Fibroblast of villous mesenchyme (primary cell): ENCODE results near the gene SPACA9. TPM values are rescaled to one million over a fixed set of nuclear protein-coding genes. Genes with fewer than 3 reads are reported as not detected.

Source experiments
- DNase-seq: peaks from one replicate; pipeline ENCODE4 v3.0.0-alpha.2; 2010; ENCODE audit warnings: low read depth
- H3K4me3 ChIP-seq: 2 replicates; pipeline ENCODE4 v1.5.1; 2011; ENCODE audit warnings: low read depth, mild to moderate bottlenecking, low read length
- CTCF ChIP-seq: IDR thresholded peaks from 2 replicates; pipeline ENCODE4 v1.5.1; 2012; ENCODE audit warnings: low read depth, mild to moderate bottlenecking, low read length; ENCODE audit not compliant: insufficient read depth
- total RNA-seq: library from RNA; depleted of rRNA; stranded (reverse); fragments of >200 nt; gene quantifications from 2 replicates; pipeline ENCODE4 v1.2.3, GENCODE V29; 2012

SPACA9 gene
- total RNA-seq, 1 donor = 2.2 TPM

- DNase-seq = peak; percentile 38
- TF ChIP-seq CTCF = no peak
- H3K4me3 ChIP-seq = no peak overlapping the region
Observed at GRCh38 chr9:132937463-132937901, 58.8 kb downstream of the SPACA9 start.

- no peak for TF ChIP-seq CTCF
- no peak for DNase-seq
- no peak overlapping the region for H3K4me3 ChIP-seq
Observed at GRCh38 chr9:132939169-132939568, 60.5 kb downstream of the SPACA9 start.

Other genes with a start within 250 kb of the SPACA9 start
- 13.9 and 19.4 TPM in 2 replicates for gene DDX31, start 208.9 kb upstream of the SPACA9 start, total RNA-seq
- 18.4 and 22.9 TPM in 2 replicates for gene GTF3C4, start 208.4 kb upstream of the SPACA9 start, total RNA-seq
- gene AK8, start 614 bp upstream of the SPACA9 start, total RNA-seq = 0.32 TPM in 1 of 2 replicates, not detected in the other
- gene TSC1, start 65.7 kb downstream of the SPACA9 start, total RNA-seq = 51.9 and 65.2 TPM in 2 replicates
- under 0.01 and 0.32 TPM in 2 replicates for gene GFI1B, start 99.8 kb downstream of the SPACA9 start, total RNA-seq
- 30.7 and 32.2 TPM in 2 replicates for gene GTF3C5, start 152.1 kb downstream of the SPACA9 start, total RNA-seq
- under 0.01 TPM in 2 replicates for gene CEL, start 183.1 kb downstream of the SPACA9 start, total RNA-seq
- 13.8 and 17.4 TPM in 2 replicates for gene RALGDS, start 242.3 kb downstream of the SPACA9 start, total RNA-seq